IPS-18a (cell line): ENCODE data around the gene KLF16.

Experiments
- H3K27ac ChIP-seq: one replicate; pipeline ENCODE4 v1.5.1; 2013; ENCODE audit warnings: low read length
- H3K27me3 ChIP-seq: one replicate; pipeline ENCODE4 v1.6.1; 2013; ENCODE audit warnings: mild to moderate bottlenecking, low read length; ENCODE audit not compliant: control insufficient read depth, insufficient read depth
- H3K36me3 ChIP-seq: one replicate; pipeline ENCODE4 v1.6.1; 2013; ENCODE audit warnings: low read depth, low read length; ENCODE audit not compliant: control insufficient read depth
- H3K4me1 ChIP-seq: one replicate; pipeline ENCODE4 v1.6.1; 2013; ENCODE audit warnings: low read depth, low read length; ENCODE audit not compliant: control insufficient read depth
- H3K4me3 ChIP-seq: one replicate; pipeline ENCODE4 v1.5.1; 2013; ENCODE audit warnings: low read length
- H3K9ac ChIP-seq: one replicate; pipeline ENCODE4 v1.6.1; 2013; ENCODE audit warnings: mild to moderate bottlenecking, low read length, moderate library complexity
- H3K9me3 ChIP-seq: one replicate; pipeline ENCODE4 v1.6.1; 2013; ENCODE audit warnings: low read depth, low read length; ENCODE audit not compliant: control insufficient read depth

KLF16 gene

GRCh38 chr19:1863328-1863637 is at the start of gene KLF16:
KLF16 (minus strand) TSS chr19:1863579; CDS start chr19:1863497, 82 bp downstream.
- H3K9ac ChIP-seq: peak within 1 kb of the TSS; percentile 98
- no peaks in the 10 kb centered on the region for H3K9me3 ChIP-seq
- peaks cover 38% of the 10 kb centered on the region for H3K27me3 ChIP-seq
- H3K36me3 ChIP-seq: no peaks in the 10 kb centered on the region
- H3K27ac ChIP-seq: peak within 1 kb of the TSS; percentile 84
- peak within 1 kb of the TSS; percentile 76 for H3K4me3 ChIP-seq
- H3K4me1 ChIP-seq: peaks cover 25% of the 10 kb centered on the region

DNA sequence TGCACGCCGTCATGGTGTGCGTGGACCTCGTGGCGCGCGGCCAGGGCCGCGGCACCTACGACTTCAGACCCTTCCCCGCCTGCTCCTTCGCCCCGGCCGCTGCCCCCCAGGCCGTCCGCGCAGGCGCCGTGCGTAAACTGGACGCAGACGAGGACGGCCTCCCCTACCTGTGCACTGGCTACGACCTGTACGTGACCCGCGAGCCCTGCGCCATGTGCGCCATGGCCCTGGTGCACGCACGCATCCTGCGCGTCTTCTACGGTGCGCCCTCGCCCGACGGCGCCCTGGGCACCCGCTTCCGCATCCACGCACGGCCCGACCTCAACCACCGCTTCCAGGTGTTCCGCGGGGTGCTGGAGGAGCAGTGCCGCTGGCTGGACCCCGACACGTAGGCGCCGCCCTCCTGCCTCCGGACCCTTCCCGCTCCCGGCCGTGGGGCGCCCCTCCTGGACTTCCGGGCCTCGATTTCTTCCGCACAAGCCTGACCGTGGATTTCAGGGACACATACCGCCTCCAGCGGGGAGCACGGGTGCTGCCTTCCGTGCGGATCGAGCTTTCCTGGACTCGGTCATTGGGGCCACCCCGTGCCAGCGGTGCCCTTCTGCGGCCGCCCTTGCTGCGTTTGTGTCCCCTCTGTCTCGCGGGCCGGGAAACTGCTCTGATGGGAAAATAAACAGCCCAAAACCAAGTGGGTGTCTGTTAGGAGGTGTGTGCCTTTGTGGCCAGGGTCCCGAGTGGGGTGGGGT is 49.6 kb upstream of the KLF16 start:
- Histone ChIP-seq H3K36me3 (peaks cover 6% of the 10 kb centered on the region), H3K27ac (no peak overlapping the region), H3K9me3 (no peaks in the 10 kb centered on the region), H3K4me1 (no peaks in the 10 kb centered on the region), H3K4me3 (no peak overlapping the region), H3K27me3 (no peaks in the 10 kb centered on the region), H3K9ac (no peak overlapping the region)

GRCh38 chr19:1911995-1912394 is 48.6 kb upstream of the KLF16 start:
- Histone ChIP-seq H3K36me3 (no peaks in the 10 kb centered on the region), H3K4me1 (no peaks in the 10 kb centered on the region), H3K9me3 (no peaks in the 10 kb centered on the region)

DNA sequence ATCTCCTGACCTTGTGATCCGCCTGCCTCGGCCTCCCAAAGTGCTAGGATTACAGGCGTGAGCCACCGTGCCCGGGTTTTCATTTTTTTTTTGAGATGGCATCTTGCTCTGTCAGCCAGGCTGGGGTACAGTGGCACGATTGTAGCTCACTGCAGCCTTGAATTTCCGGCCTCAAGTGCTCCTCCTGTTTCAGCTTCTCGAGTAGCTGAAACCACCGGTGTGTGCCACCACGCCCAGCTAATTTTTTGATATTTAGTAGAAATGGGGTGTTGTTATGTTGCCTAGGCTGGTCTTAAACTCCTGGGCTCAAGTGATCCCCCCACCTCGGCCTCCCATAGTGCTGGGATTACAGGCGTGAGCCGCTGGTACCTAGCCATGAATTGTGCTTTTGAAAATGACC is 47.7 kb upstream of the KLF16 start:
- Histone ChIP-seq H3K36me3 (no peaks in the 10 kb centered on the region), H3K9ac (no peak overlapping the region), H3K4me3 (no peak overlapping the region), H3K27me3 (no peaks in the 10 kb centered on the region), H3K27ac (no peak overlapping the region), H3K9me3 (no peaks in the 10 kb centered on the region), H3K4me1 (no peaks in the 10 kb centered on the region)

More at GRCh38 chr19:1911995-1912394, 48.6 kb upstream of the KLF16 start:
- H3K9ac ChIP-seq: no peak overlapping the region
- H3K27ac ChIP-seq: no peak overlapping the region
- H3K4me3 ChIP-seq: no peak overlapping the region
- no peaks in the 10 kb centered on the region for H3K27me3 ChIP-seq

DNA sequence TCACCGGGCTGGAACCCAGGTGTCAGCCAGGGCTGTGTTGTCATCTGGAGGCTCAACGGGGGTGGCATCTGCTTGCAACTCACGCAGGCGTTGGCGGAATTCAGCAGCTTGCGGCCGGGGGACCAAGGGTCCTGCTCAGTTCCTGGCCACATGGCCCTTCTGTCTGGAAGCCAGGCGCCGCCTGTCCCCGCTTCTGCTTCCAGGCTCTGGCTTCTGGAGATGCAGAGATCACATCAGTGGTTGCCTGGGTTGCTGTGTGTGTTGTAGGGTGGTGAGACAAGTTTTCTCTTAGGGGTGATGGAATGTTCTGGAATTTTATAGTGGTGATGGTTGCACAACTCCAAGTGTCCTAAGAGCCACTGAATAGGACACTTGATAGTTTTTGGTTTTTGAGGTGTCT is 46.8 kb upstream of the KLF16 start:
- H3K4me3 ChIP-seq: no peak overlapping the region
- H3K4me1 ChIP-seq: no peaks in the 10 kb centered on the region
- no peak overlapping the region for H3K27ac ChIP-seq
- no peaks in the 10 kb centered on the region for H3K36me3 ChIP-seq
- H3K9ac ChIP-seq: no peak overlapping the region
- H3K9me3 ChIP-seq: no peaks in the 10 kb centered on the region
- H3K27me3 ChIP-seq: no peaks in the 10 kb centered on the region

GRCh38 chr19:1909761-1910080 is 46.3 kb upstream of the KLF16 start:
- no peaks in the 10 kb centered on the region for H3K36me3 ChIP-seq
- no peak overlapping the region for H3K9ac ChIP-seq
- H3K27me3 ChIP-seq: no peaks in the 10 kb centered on the region
- no peaks in the 10 kb centered on the region for H3K9me3 ChIP-seq
- H3K4me3 ChIP-seq: no peak overlapping the region
- peaks cover 2% of the 10 kb centered on the region for H3K4me1 ChIP-seq
- no peak overlapping the region for H3K27ac ChIP-seq

DNA sequence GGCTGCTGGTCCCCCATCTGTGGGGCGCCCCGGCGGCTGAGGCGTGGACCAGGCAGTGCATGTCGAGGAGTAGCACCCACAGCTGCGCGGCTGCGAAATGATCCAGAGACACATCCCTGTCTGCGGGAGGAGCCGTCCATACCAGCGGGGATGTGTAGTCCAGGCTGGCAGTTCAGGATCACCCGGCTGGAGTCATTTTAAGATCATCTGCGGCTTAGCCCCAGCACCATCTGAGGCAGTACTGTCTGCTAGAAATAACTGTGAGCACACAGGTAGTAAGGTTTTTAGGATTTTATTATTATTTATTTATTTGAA is 44.9 kb upstream of the KLF16 start:
- no peaks in the 10 kb centered on the region for H3K36me3 ChIP-seq
- peaks cover 6% of the 10 kb centered on the region for H3K4me1 ChIP-seq
- no peaks in the 10 kb centered on the region for H3K9me3 ChIP-seq
- no peak overlapping the region for H3K4me3 ChIP-seq
- no peak overlapping the region for H3K27ac ChIP-seq
- no peaks in the 10 kb centered on the region for H3K27me3 ChIP-seq
- H3K9ac ChIP-seq: no peak overlapping the region

GRCh38 chr19:1907563-1908363 is 44.4 kb upstream of the KLF16 start:
- no peaks in the 10 kb centered on the region for H3K9me3 ChIP-seq
- peaks cover 6% of the 10 kb centered on the region for H3K4me1 ChIP-seq
- H3K36me3 ChIP-seq: no peaks in the 10 kb centered on the region
- no peaks in the 10 kb centered on the region for H3K27me3 ChIP-seq
- H3K4me3 ChIP-seq: no peak overlapping the region
- no peak overlapping the region for H3K9ac ChIP-seq
- H3K27ac ChIP-seq: no peak overlapping the region

- no peak overlapping the region for H3K9ac ChIP-seq
- H3K4me1 ChIP-seq: peaks cover 6% of the 10 kb centered on the region
Observed at GRCh38 chr19:1906985-1907562, 43.7 kb upstream of the KLF16 start.

GRCh38 chr19:1905863-1906375 is 42.5 kb upstream of the KLF16 start:
- Histone ChIP-seq H3K9ac (peak overlapping the region; percentile 7), H3K27me3 (no peaks in the 10 kb centered on the region), H3K4me3 (peak overlapping the region; percentile 39), H3K36me3 (no peaks in the 10 kb centered on the region), H3K9me3 (no peaks in the 10 kb centered on the region), H3K27ac (no peak overlapping the region), H3K4me1 (peaks cover 6% of the 10 kb centered on the region)

More at GRCh38 chr19:1906985-1907562, 43.7 kb upstream of the KLF16 start:
- Histone ChIP-seq H3K27me3 (no peaks in the 10 kb centered on the region), H3K4me3 (no peak overlapping the region), H3K36me3 (no peaks in the 10 kb centered on the region), H3K27ac (no peak overlapping the region), H3K9me3 (no peaks in the 10 kb centered on the region)

- Histone ChIP-seq H3K4me1 (peaks cover 6% of the 10 kb centered on the region), H3K36me3 (no peaks in the 10 kb centered on the region), H3K27me3 (no peaks in the 10 kb centered on the region), H3K4me3 (peak within 1 kb of the TSS; percentile 39), H3K9me3 (no peaks in the 10 kb centered on the region), H3K27ac (peak within 1 kb of the TSS; percentile 68), H3K9ac (peak within 1 kb of the TSS; percentile 70)
Observed at GRCh38 chr19:1905110-1905862, 41.9 kb upstream of the KLF16 start, which contains the start of the genes ADAT3 and SCAMP4. ADAT3 (plus strand) TSS chr19:1905399; CDS start chr19:1912048, 6,649 bp downstream. SCAMP4 (plus strand) TSS chr19:1905399; CDS start chr19:1915020, 9,621 bp downstream.
